ENCODE measurements around the gene EIF5A. TPM values are rescaled to one million over a fixed set of nuclear protein-coding genes. Genes with fewer than 3 reads are reported as not detected.

Gene EIF5A
- total RNA-seq, 4 donors from 2014 or later = 203 to 261 (median 221) TPM

DNA sequence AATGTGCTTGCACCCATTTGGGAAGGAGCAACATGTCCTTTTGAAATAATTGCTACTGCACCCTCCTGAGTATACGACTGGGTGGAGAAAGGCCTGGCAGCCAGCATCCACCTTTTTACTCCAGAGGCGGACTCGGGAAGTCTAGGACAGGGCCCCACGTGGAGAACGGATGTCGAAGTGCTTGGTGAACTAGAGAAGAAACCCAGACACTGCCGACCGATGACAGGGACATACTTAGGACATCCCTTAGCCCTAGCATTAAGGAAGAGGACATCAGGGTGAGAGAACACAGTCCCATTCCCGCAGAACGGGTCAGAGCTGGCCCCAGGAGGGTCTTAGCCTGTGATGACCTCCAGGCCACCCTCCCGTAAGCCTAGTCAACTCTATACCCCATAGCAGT is 16.7 kb upstream of the EIF5A start:
- TF ChIP-seq, protein P1, sequence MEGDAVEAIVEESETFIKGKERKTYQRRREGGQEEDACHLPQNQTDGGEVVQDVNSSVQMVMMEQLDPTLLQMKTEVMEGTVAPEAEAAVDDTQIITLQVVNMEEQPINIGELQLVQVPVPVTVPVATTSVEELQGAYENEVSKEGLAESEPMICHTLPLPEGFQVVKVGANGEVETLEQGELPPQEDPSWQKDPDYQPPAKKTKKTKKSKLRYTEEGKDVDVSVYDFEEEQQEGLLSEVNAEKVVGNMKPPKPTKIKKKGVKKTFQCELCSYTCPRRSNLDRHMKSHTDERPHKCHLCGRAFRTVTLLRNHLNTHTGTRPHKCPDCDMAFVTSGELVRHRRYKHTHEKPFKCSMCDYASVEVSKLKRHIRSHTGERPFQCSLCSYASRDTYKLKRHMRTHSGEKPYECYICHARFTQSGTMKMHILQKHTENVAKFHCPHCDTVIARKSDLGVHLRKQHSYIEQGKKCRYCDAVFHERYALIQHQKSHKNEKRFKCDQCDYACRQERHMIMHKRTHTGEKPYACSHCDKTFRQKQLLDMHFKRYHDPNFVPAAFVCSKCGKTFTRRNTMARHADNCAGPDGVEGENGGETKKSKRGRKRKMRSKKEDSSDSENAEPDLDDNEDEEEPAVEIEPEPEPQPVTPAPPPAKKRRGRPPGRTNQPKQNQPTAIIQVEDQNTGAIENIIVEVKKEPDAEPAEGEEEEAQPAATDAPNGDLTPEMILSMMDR (IDR thresholded peaks at IDR 0.05) = no peak
- TF ChIP-seq POLR2A (IDR thresholded peaks at IDR 0.05) = no peak
- DNase-seq (ENCODE audit: low spot score in 2 of 2) = no peak
- H3K4me3 ChIP-seq (ENCODE audit: low read depth, poor library complexity, severe bottlenecking) = no peak overlapping the region
- 78 to 85% methylated on average over 11 of the region's 11 CpGs for WGBS, 2 donors
- intact Hi-C loops (cut with DNase I; ENCODE audit: low total_unique reads) = no loop called here

GRCh38 chr17:7292194-7292593 is 15.2 kb upstream of the EIF5A start:
- DNase-seq (ENCODE audit: low spot score in 2 of 2) = no peak
- TF ChIP-seq, protein P1 (IDR thresholded peaks at IDR 0.05) = no peak
- TF ChIP-seq POLR2A (IDR thresholded peaks at IDR 0.05) = no peak
- 38 to 76% methylated on average over 2 of the region's 2 CpGs for WGBS, 2 donors
- intact Hi-C loops (cut with DNase I; ENCODE audit: low total_unique reads) = no loop called here
- no peak overlapping the region for H3K4me3 ChIP-seq (ENCODE audit: low read depth, poor library complexity, severe bottlenecking)

- intact Hi-C loops (cut with DNase I; ENCODE audit: low total_unique reads) = no loop called here
- no peak overlapping the region for H3K4me3 ChIP-seq (ENCODE audit: low read depth, poor library complexity, severe bottlenecking)
- TF ChIP-seq, protein P1 (IDR thresholded peaks at IDR 0.05) = no peak
- TF ChIP-seq POLR2A (IDR thresholded peaks at IDR 0.05) = no peak
- WGBS, 2 donors = 17 to 23% methylated on average over 6 of the region's 6 CpGs
- DNase-seq (ENCODE audit: low spot score in 2 of 2) = no peak
Measured at GRCh38 chr17:7292729-7293128, 14.7 kb upstream of the EIF5A start.

DNA sequence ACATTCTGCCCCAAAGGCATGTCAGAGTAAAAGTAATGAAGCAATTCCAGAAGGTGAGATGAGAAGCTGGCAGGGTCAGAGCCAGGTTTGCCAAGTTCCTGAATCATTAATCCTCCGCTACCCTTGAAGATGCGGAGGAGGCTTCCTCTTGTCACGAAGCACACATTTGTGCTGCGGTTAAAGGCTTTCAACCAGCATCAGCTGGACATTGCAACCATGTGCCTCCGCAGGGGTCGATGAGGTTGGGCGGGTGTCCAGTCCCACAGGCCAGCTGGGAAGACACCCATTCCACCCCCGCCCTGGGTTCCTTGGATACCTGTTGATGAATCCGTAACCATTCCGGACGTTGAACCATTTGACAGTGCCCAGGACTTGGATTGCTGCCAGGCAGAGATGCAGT is 14.3 kb upstream of the EIF5A start:
- 46 to 50% methylated on average over 11 of the region's 11 CpGs for WGBS, 2 donors

DNA sequence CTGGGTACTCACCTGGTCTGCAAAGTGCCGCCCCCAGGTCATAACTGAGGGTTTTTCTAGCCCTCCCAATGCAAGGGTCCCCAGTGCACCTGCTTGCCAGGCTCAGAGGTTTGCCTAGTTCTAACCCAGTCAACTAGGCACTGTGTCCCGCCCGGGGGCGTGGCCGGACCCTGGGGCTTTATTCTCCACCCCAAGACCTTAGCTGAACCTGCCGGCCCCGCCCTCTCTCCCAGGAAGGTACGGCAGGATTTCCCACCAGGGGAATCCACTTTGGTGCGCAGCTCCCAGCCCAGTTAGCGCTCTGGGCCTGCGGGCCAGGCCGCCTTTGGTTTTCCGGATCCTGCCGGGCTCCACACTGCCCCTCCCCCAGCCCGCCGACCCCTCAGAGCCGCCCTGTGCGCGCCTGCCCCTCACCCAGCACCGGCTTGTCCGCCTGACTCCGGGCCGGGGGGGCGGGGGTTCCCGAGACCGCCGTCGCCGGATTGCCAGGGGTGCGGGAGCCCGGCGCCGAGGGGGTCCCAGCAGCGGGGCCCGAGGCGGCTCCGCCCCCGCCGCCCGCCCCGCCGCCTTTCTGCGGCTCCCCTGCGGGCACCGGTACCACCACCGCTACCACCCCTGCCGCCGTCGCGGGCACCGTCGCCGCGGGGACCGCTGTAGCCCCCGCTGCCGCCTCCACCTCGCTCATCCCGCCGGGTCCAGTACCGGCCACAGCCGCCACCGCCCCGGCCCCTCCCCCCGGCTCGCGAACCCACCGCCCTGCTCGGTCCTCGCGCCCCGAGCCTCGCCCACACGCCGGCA is 13.4 kb upstream of the EIF5A start:
- WGBS, 2 donors = 3 to 5% methylated on average over 36 to 42 of the region's 75 CpGs
- intact Hi-C loops (cut with DNase I; ENCODE audit: low total_unique reads) = no loop called here
- no peak for DNase-seq (ENCODE audit: low spot score in 2 of 2)
- no peak overlapping the region for H3K4me3 ChIP-seq (ENCODE audit: low read depth, poor library complexity, severe bottlenecking)
- TF ChIP-seq, protein P1 (IDR thresholded peaks at IDR 0.05) = no peak
- TF ChIP-seq POLR2A (IDR thresholded peaks at IDR 0.05) = no peak

More for the DNA sequence above, 14.3 kb upstream of the EIF5A start:
- no peak for DNase-seq (ENCODE audit: low spot score in 2 of 2)
- intact Hi-C loops (cut with DNase I; ENCODE audit: low total_unique reads) = no loop called here
- no peak overlapping the region for H3K4me3 ChIP-seq (ENCODE audit: low read depth, poor library complexity, severe bottlenecking)
- TF ChIP-seq, protein P1 (IDR thresholded peaks at IDR 0.05) = no peak
- no peak for TF ChIP-seq POLR2A (IDR thresholded peaks at IDR 0.05)
